Endodermal cell (in vitro differentiated cells): ENCODE results near the gene PLXNA2. TPM values are rescaled to one million over a fixed set of nuclear protein-coding genes. Genes with fewer than 3 reads are reported as not detected.

Experiments used
- DNase-seq: peaks from one replicate; pipeline ENCODE4 v3.0.0-alpha.2; 2017
- H3K27ac ChIP-seq: 2 replicates; pipeline ENCODE4 v1.5.1; 2013; ENCODE audit warnings: mild to moderate bottlenecking, low read depth, low read length, moderate library complexity
- H3K27me3 ChIP-seq: 2 replicates; pipeline ENCODE4 v1.6.1; 2013; ENCODE audit warnings: mild to moderate bottlenecking, low read length, moderate library complexity; ENCODE audit not compliant: insufficient read depth, control insufficient read depth, poor library complexity, severe bottlenecking
- H3K36me3 ChIP-seq: 2 replicates; pipeline ENCODE4 v1.7.0; 2013; ENCODE audit warnings: mild to moderate bottlenecking, low read length, moderate library complexity; ENCODE audit not compliant: control insufficient read depth, insufficient read depth
- H3K4me1 ChIP-seq: one replicate; pipeline ENCODE4 v1.7.0; 2013; ENCODE audit warnings: low read length; ENCODE audit not compliant: control insufficient read depth, insufficient read depth
- H3K4me3 ChIP-seq: 2 replicates; pipeline ENCODE4 v1.5.1; 2013; ENCODE audit warnings: mild to moderate bottlenecking, low read length, moderate library complexity
- H3K9ac ChIP-seq: 2 replicates; pipeline ENCODE4 v1.6.1; 2013; ENCODE audit warnings: mild to moderate bottlenecking, low read length, moderate library complexity; ENCODE audit not compliant: poor library complexity, severe bottlenecking; ENCODE audit errors: extremely low read depth
- H3K9me3 ChIP-seq: 2 replicates; pipeline ENCODE4 v1.6.1; 2013; ENCODE audit warnings: mild to moderate bottlenecking, low read length, moderate library complexity; ENCODE audit not compliant: control insufficient read depth
- H3K27ac Mint-ChIP-seq: 2 replicates; pipeline ENCODE4 v1.8.0; 2020; ENCODE audit warnings: mixed read lengths
- H3K27me3 Mint-ChIP-seq: 2 replicates; pipeline ENCODE4 v1.8.0; 2021; ENCODE audit warnings: mild to moderate bottlenecking, mixed read lengths; ENCODE audit not compliant: insufficient read depth
- H3K36me3 Mint-ChIP-seq: 2 replicates; pipeline ENCODE4 v1.8.0; 2020; ENCODE audit warnings: low read depth, mixed read lengths
- H3K4me1 Mint-ChIP-seq: 2 replicates; pipeline ENCODE4 v1.8.0; 2020; ENCODE audit warnings: mixed read lengths
- H3K4me3 Mint-ChIP-seq: 2 replicates; pipeline ENCODE4 v1.8.0; 2020; ENCODE audit warnings: mild to moderate bottlenecking, moderate library complexity, mixed read lengths
- H3K9me3 Mint-ChIP-seq: 2 replicates; pipeline ENCODE4 v1.8.0; 2020; ENCODE audit warnings: mild to moderate bottlenecking, mixed read lengths
- WGBS, 2 experiments: methylation state at CpG; one replicate each; pipeline versions ENCODE4 v1.1.5 to v1.1.7; 2013; ENCODE audit warnings: missing lambda C conversion rate in 2 of 2, mixed read lengths in 1 of 2; ENCODE audit not compliant: insufficient coverage in 1 of 2, insufficient read length in 1 of 2; 5-methylcytosine and 5-hydroxymethylcytosine counted together
- total RNA-seq, 2 donors: library from RNA; stranded (reverse); fragmentation: NEBNext Ultra II Directional in 1 of 2; extraction: Animal tissue kit (Norgen Biotek cat#: 25700) in 1 of 2; gene quantifications; 2 replicates in 1 of 2; 3 replicates in 1 of 2; pipeline ENCODE4 v1.2.1, GENCODE V29; 2021
- TF ChIP-seq, protein P1 (sequence below): fragments of 200-600 bp; sonication (generic); conservative IDR thresholded peaks from 2 replicates; pipeline ENCODE4 v1.5.0; 2021; ENCODE audit warnings: antibody characterized with exemption, mild to moderate bottlenecking

PLXNA2 gene
- total RNA-seq, 2 donors from 2014 or later = 61.2 to 86.1 TPM

- no peak for DNase-seq
- Mint-ChIP-seq H3K4me1 (peaks cover 29% of the 10 kb centered on the region), H3K27ac (no peak overlapping the region), H3K27me3 (no peaks in the 10 kb centered on the region), H3K9me3 (no peaks in the 10 kb centered on the region), H3K4me3 (no peak overlapping the region), H3K36me3 (peaks cover 56% of the 10 kb centered on the region)
- peaks cover 19% of the 10 kb centered on the region for H3K4me1 ChIP-seq
- no peaks in the 10 kb centered on the region for H3K9me3 ChIP-seq
- peaks cover 94% of the 10 kb centered on the region for H3K36me3 ChIP-seq
- WGBS, 2 experiments = 94% methylated on average over 1 of the region's 1 CpG; no CpG with 5 or more reads in 1 of the 2 experiments
- H3K27ac ChIP-seq = no peak overlapping the region
- no peaks in the 10 kb centered on the region for H3K27me3 ChIP-seq
- TF ChIP-seq, protein P1, sequence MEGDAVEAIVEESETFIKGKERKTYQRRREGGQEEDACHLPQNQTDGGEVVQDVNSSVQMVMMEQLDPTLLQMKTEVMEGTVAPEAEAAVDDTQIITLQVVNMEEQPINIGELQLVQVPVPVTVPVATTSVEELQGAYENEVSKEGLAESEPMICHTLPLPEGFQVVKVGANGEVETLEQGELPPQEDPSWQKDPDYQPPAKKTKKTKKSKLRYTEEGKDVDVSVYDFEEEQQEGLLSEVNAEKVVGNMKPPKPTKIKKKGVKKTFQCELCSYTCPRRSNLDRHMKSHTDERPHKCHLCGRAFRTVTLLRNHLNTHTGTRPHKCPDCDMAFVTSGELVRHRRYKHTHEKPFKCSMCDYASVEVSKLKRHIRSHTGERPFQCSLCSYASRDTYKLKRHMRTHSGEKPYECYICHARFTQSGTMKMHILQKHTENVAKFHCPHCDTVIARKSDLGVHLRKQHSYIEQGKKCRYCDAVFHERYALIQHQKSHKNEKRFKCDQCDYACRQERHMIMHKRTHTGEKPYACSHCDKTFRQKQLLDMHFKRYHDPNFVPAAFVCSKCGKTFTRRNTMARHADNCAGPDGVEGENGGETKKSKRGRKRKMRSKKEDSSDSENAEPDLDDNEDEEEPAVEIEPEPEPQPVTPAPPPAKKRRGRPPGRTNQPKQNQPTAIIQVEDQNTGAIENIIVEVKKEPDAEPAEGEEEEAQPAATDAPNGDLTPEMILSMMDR = no peak
- no peak overlapping the region for H3K9ac ChIP-seq
- no peak overlapping the region for H3K4me3 ChIP-seq
Measured at GRCh38 chr1:208216062-208216461, 28.1 kb downstream of the PLXNA2 start.

DNA sequence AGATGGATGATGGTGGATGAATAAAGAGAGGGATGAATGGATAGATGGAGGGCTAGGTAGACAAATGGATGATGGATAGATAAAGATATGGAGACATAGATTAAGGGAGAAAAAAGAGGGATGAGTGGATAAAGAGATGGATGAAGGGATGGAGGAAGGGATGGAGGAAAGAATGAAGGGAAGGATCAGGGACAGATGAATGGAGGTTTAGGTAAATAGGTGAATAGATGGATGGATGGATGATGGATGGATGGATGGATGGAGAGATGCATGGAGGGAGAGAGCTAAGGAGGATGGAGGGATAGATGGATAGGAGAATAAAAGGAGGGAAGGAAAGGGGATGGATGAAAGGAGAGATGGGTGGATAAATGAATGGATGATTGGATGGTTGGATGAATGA is 28.8 kb downstream of the PLXNA2 start:
- no peak overlapping the region for H3K4me3 ChIP-seq
- H3K4me3 Mint-ChIP-seq = no peak overlapping the region
- no peak for DNase-seq
- no peak overlapping the region for H3K27ac ChIP-seq
- H3K4me1 Mint-ChIP-seq = peaks cover 25% of the 10 kb centered on the region
- peaks cover 60% of the 10 kb centered on the region for H3K36me3 Mint-ChIP-seq
- H3K9ac ChIP-seq = no peak overlapping the region
- H3K27me3 Mint-ChIP-seq = no peaks in the 10 kb centered on the region
- H3K27me3 ChIP-seq = no peaks in the 10 kb centered on the region
- H3K9me3 Mint-ChIP-seq = no peaks in the 10 kb centered on the region
- no peaks in the 10 kb centered on the region for H3K9me3 ChIP-seq
- peaks cover 26% of the 10 kb centered on the region for H3K4me1 ChIP-seq
- peaks cover 94% of the 10 kb centered on the region for H3K36me3 ChIP-seq
- TF ChIP-seq, protein P1 = no peak
- H3K27ac Mint-ChIP-seq = no peak overlapping the region

DNA sequence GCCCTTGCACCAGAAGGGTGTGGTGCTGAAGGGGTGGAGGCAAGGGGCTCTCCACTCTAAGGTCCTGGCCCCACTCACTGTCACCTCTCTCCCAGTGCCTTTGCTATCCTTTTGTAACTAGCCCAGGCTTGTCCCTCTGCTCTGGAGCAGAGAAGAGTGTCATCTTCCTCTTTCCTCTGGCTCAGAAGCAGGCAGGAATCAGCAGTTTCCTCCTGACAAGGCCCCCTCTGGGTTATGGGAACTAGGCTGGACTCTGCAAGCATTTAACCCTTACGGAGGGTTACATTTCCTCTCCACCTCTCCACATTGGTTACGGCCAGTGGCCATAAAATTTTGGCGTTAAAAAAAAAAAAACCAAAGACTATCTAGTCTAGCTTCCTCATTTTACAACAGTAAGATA is 30.4 kb downstream of the PLXNA2 start:
- H3K36me3 Mint-ChIP-seq = peaks cover 64% of the 10 kb centered on the region

More for the DNA sequence above, 30.4 kb downstream of the PLXNA2 start:
- no peak overlapping the region for H3K27ac ChIP-seq
- no peaks in the 10 kb centered on the region for H3K27me3 ChIP-seq
- H3K9ac ChIP-seq = peak overlapping the region; percentile 1
- H3K4me3 ChIP-seq = no peak overlapping the region
- Mint-ChIP-seq H3K4me3 (no peak overlapping the region), H3K4me1 (peaks cover 33% of the 10 kb centered on the region), H3K27me3 (no peaks in the 10 kb centered on the region), H3K9me3 (no peaks in the 10 kb centered on the region), H3K27ac (no peak overlapping the region)
- TF ChIP-seq, protein P1 = no peak
- no peaks in the 10 kb centered on the region for H3K9me3 ChIP-seq
- peaks cover 41% of the 10 kb centered on the region for H3K4me1 ChIP-seq
- peaks cover 93% of the 10 kb centered on the region for H3K36me3 ChIP-seq
- 87 to 92% methylated on average over 3 of the region's 3 CpGs for WGBS, 2 experiments
- DNase-seq = peak; percentile 50
